Measurements from ENCODE around the gene SYNE2.
"Not testable (repeated sequence)": the region's sequence is repeated elsewhere in the genome, so short reads cannot be mapped to it uniquely, and the experiment has no call there.

SYNE2 gene

DNA sequence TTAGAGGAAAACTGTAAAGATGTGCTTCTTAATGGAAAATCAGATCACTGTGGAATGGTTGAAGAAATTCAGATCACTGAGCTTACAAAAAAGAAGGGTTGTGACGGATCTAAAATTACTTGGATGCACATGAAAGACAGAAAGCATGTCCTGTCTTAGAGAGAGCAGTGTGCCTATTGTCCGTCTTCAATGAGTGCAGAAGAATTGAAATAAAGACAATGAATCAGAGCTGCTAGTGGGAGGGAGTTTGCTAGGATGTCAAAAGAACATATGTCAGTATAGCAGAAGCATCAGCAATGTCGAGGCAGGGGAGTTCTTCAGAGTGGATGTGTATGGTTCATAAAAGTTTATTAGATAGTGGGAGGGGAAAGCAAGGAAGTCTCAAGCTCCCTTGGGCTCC, 172.7 kb downstream of the SYNE2 start:
- H3F3A ChIP-seq (ENCODE audit: insufficient read depth), result peaks cover 15% of the 10 kb centered on the region; the same call in 1 of the 2 replicates
- no peak overlapping the region for H2AFZ ChIP-seq (ENCODE audit: low read depth, low read length, severe bottlenecking)
- no peaks in the 10 kb centered on the region for H4K20me1 ChIP-seq (ENCODE audit: low read depth, low read length)
- no peak overlapping the region for H3K27ac ChIP-seq (ENCODE audit: low read depth, low read length)
- no peaks in the 10 kb centered on the region for H3K9me2 ChIP-seq (replicated peaks; ENCODE audit: insufficient read depth, low read length)
- TF ChIP-seq EZH2phosphoT487 (conservative IDR thresholded peaks at IDR 0.05; ENCODE audit: low read length), result no peak
- TF ChIP-seq, protein P1, sequence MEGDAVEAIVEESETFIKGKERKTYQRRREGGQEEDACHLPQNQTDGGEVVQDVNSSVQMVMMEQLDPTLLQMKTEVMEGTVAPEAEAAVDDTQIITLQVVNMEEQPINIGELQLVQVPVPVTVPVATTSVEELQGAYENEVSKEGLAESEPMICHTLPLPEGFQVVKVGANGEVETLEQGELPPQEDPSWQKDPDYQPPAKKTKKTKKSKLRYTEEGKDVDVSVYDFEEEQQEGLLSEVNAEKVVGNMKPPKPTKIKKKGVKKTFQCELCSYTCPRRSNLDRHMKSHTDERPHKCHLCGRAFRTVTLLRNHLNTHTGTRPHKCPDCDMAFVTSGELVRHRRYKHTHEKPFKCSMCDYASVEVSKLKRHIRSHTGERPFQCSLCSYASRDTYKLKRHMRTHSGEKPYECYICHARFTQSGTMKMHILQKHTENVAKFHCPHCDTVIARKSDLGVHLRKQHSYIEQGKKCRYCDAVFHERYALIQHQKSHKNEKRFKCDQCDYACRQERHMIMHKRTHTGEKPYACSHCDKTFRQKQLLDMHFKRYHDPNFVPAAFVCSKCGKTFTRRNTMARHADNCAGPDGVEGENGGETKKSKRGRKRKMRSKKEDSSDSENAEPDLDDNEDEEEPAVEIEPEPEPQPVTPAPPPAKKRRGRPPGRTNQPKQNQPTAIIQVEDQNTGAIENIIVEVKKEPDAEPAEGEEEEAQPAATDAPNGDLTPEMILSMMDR (IDR thresholded peaks at IDR 0.05; ENCODE audit: insufficient read depth, low read length, poor library complexity, severe bottlenecking), result no peak
- H3K27me3 ChIP-seq (ENCODE audit: low read length), result no peaks in the 10 kb centered on the region
- no peak overlapping the region for H3K4me3 ChIP-seq (ENCODE audit: insufficient read depth, low read length, poor library complexity, severe bottlenecking)
- H3K4me2 ChIP-seq (ENCODE audit: low read depth, low read length, poor library complexity, severe bottlenecking), result no peak overlapping the region
- no peaks in the 10 kb centered on the region for H3K9me3 ChIP-seq (ENCODE audit: insufficient read depth, low read length)
- no peak overlapping the region for H3K9ac ChIP-seq (ENCODE audit: low read length)
- H3K79me2 ChIP-seq (ENCODE audit: insufficient read depth, low read length), result no peaks in the 10 kb centered on the region
- peaks cover 90% of the 10 kb centered on the region for H3K36me3 ChIP-seq (ENCODE audit: low read length)

DNA sequence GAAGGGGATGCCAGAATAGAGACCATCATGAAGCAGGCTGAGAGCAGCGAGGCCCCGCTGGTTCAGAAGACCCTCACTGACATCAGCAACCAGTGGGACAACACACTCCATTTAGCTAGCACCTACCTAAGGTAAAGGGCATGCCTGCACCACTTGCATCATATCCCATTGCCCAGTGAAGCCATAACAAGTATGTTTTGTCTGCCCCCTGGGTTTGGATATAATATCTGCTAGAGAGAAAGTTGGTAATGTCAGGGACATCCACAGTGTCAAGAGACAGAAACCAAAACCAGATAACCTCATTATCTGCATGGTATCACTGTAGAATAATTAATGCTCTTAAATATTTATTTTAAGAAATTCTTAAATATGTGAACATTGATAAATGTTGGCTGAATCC, 173.8 kb downstream of the SYNE2 start:
- H2AFZ ChIP-seq (ENCODE audit: low read depth, low read length, severe bottlenecking), result no peak overlapping the region
- peaks cover 20% of the 10 kb centered on the region; the same call in 1 of the 2 replicates for H3F3A ChIP-seq (ENCODE audit: insufficient read depth)
- no peak overlapping the region for H3K27ac ChIP-seq (ENCODE audit: low read depth, low read length)
- TF ChIP-seq EZH2phosphoT487 (conservative IDR thresholded peaks at IDR 0.05; ENCODE audit: low read length), result no peak
- TF ChIP-seq, protein P1 (IDR thresholded peaks at IDR 0.05; ENCODE audit: insufficient read depth, low read length, poor library complexity, severe bottlenecking), result no peak
- no peaks in the 10 kb centered on the region for H4K20me1 ChIP-seq (ENCODE audit: low read depth, low read length)
- H3K27me3 ChIP-seq (ENCODE audit: low read length), result no peaks in the 10 kb centered on the region
- H3K9ac ChIP-seq (ENCODE audit: low read length), result no peak overlapping the region
- H3K36me3 ChIP-seq (ENCODE audit: low read length), result peaks cover 90% of the 10 kb centered on the region
- no peaks in the 10 kb centered on the region for H3K9me3 ChIP-seq (ENCODE audit: insufficient read depth, low read length)
- H3K79me2 ChIP-seq (ENCODE audit: insufficient read depth, low read length), result no peaks in the 10 kb centered on the region
- H3K4me2 ChIP-seq (ENCODE audit: low read depth, low read length, poor library complexity, severe bottlenecking), result no peak overlapping the region
- no peak overlapping the region for H3K4me3 ChIP-seq (ENCODE audit: insufficient read depth, low read length, poor library complexity, severe bottlenecking)
- no peaks in the 10 kb centered on the region for H3K9me2 ChIP-seq (replicated peaks; ENCODE audit: insufficient read depth, low read length)

DNA sequence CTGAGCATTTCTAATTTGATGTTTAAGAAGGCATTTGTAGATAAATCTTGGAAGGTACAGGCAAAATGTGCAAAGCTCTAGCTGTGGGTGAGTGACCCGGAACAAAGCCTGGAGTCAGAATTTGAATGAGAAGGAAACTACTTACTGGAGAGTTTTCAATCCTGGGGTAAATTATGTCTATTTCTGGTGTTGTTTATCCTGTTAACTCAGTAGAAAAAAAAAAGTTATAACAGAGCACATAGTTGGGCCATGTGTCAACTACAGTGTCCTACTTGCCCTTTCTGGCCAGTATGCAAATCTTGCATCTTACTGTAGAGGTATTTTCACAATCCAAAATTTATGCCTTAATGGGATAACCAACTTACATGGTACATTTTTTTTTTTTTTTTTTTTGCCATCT, 182.3 kb downstream of the SYNE2 start:
- H3K4me3 ChIP-seq (ENCODE audit: insufficient read depth, low read length, poor library complexity, severe bottlenecking), result no peak overlapping the region
- no peak overlapping the region for H3K9ac ChIP-seq (ENCODE audit: low read length)
- peaks cover 57% of the 10 kb centered on the region for H3K36me3 ChIP-seq (ENCODE audit: low read length)
- 0 out of 2 replicates have a peak, but pooled peaks cover 4% of the 10 kb centered on the region for H3K79me2 ChIP-seq (ENCODE audit: insufficient read depth, low read length)
- H3K4me2 ChIP-seq (ENCODE audit: low read depth, low read length, poor library complexity, severe bottlenecking), result no peak overlapping the region
- no peaks in the 10 kb centered on the region for H3K27me3 ChIP-seq (ENCODE audit: low read length)
- no peak overlapping the region for H2AFZ ChIP-seq (ENCODE audit: low read depth, low read length, severe bottlenecking)
- H3K9me2 ChIP-seq (replicated peaks; ENCODE audit: insufficient read depth, low read length), result no peaks in the 10 kb centered on the region
- H3K27ac ChIP-seq (ENCODE audit: low read depth, low read length), result no peak overlapping the region
- H3K9me3 ChIP-seq (ENCODE audit: insufficient read depth, low read length), result no peaks in the 10 kb centered on the region
- TF ChIP-seq, protein P1 (IDR thresholded peaks at IDR 0.05; ENCODE audit: insufficient read depth, low read length, poor library complexity, severe bottlenecking), result no peak
- no peak for TF ChIP-seq EZH2phosphoT487 (conservative IDR thresholded peaks at IDR 0.05; ENCODE audit: low read length)
- H4K20me1 ChIP-seq (ENCODE audit: low read depth, low read length), result 0 out of 2 replicates have a peak, but pooled peaks cover 2% of the 10 kb centered on the region
- H3F3A ChIP-seq (ENCODE audit: insufficient read depth), result peaks cover 19% of the 10 kb centered on the region; the same call in 1 of the 2 replicates

DNA sequence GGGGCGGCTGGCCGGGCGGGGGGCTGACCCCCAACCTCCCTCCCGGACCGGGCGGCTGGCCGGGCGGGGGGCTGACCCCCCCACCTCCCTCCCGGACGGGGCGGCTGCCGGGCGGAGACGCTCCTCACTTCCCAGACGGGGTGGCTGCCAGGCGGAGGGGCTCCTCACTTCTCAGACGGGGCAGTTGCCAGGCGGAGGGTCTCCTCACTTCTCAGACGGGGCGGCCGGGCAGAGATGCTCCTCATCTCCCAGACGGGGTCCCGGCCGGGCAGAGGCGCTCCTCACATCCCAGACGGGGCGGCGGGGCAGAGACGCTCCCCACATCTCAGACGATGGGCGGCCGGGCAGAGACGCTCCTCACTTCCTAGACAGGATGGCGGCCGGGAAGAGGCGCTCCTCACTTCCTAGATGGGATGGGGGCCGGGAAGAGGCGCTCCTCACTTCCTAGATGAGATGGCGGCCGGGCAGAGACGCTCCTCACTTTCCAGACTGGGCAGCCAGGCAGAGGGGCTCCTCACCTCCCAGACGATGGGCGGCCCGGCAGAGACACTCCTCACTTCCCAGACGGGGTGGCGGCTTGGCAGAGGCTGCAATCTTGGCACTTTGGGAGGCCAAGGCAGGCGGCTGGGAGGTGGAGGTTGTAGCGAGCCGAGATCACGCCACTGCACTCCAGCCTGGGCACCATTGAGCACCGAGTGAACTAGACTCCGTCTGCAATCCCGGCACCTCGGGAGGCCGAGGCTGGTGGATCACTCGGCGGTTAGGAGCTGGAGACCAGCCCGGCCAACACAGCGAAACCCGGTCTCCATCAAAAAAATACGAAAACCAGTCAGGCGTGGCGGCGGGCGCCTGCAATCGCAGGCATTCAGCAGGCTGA, 185.3 kb downstream of the SYNE2 start:
- not testable (repeated sequence) for H3K4me2 ChIP-seq (ENCODE audit: low read depth, low read length, poor library complexity, severe bottlenecking)

More for the DNA sequence above, 185.3 kb downstream of the SYNE2 start:
- H3K36me3 ChIP-seq (ENCODE audit: low read length), result peaks cover 36% of the 10 kb centered on the region
- H3K9ac ChIP-seq (ENCODE audit: low read length); H3K27me3 ChIP-seq (ENCODE audit: low read length); H3K4me3 ChIP-seq (ENCODE audit: insufficient read depth, low read length, poor library complexity, severe bottlenecking); H3K9me3 ChIP-seq (ENCODE audit: insufficient read depth, low read length); H2AFZ ChIP-seq (ENCODE audit: low read depth, low read length, severe bottlenecking); H3K9me2 ChIP-seq (replicated peaks; ENCODE audit: insufficient read depth, low read length); H3K27ac ChIP-seq (ENCODE audit: low read depth, low read length); H4K20me1 ChIP-seq (ENCODE audit: low read depth, low read length); H3K79me2 ChIP-seq (ENCODE audit: insufficient read depth, low read length): not testable (repeated sequence)
- H3F3A ChIP-seq (ENCODE audit: insufficient read depth), result peaks cover 10% of the 10 kb centered on the region; the same call in 1 of the 2 replicates

All from SU-DHL-6 (cell line).